NCI-H1694 (cell line): ENCODE data around the gene METTL15.
"Not testable (repeated sequence)": the region's sequence is repeated elsewhere in the genome, so short reads cannot be mapped to it uniquely, and the experiment has no call there.

Experiments used
- DNase-seq: peaks from one replicate; lab custom pipeline; 2025; lab: John Stamatoyannopoulos, UW

The METTL15 gene

GRCh38 chr11:28209906-28210305, 101.7 kb downstream of the METTL15 start:
- no peak for DNase-seq

- not testable (repeated sequence) for DNase-seq
These were observed 113.9 kb downstream of the METTL15 start for GRCh38 chr11:28222063-28222462.

GRCh38 chr11:28223577-28223976, 115.4 kb downstream of the METTL15 start:
- DNase-seq: no peak

GRCh38 chr11:28223994-28224393, 115.8 kb downstream of the METTL15 start:
- DNase-seq: no peak

DNA sequence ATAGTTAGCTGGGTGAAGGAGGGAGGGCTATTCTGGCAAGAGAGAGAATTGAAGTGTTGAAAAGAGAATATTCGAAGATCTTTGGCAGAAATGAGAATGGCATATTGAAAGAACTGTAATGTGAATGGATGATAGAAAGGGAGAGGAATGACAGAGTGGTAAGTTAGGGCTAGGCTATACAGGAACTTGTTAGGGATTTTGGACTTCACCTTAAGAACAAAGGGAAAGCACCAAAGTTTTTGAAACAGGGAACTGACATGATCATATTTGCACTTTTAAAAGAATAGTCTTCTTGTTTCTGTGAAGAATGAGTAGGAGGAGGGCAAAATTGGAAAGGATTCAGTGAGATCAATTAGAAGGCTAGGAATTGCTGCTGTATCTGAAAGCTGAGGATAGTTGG, 119.3 kb downstream of the METTL15 start:
- no peak for DNase-seq

GRCh38 chr11:28228196-28228895, 120.2 kb downstream of the METTL15 start:
- DNase-seq: no peak

DNA sequence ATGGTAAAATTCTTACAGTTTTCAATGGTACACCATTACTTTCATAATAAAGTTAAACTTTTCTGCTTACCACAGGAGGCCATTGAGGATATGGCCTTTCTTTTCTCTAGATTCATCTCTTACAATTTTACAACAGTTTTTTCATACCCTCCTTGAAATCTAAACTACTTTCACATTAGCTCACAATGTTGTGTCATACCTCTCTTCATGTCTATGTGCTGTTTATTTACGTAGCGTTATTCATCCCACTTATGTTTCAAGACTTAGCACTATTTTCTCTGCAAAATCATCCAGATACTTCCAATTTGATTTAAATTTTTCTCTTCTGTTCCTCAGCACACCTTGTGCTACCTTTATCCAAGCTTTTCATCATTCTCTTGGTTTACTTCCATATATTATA, 123.3 kb downstream of the METTL15 start:
- no peak for DNase-seq

DNA sequence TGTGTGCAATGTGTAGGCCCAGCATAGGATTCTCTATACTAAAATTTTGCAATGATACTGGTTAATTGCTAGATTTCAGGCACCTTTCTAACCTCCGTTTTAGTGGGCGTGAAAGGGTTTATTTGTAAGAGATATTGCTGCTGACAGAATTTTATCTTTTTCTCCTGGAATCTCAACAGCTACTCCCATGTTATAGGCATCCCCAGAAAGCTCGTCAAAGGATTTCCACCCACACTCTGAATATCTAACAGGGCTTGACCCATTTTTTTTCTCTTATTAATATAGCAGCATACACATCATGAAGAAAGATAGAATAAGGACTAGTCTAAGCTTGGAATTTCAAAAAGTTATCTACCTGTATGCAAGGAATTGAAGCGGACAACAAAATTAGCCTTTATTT, 124.5 kb downstream of the METTL15 start:
- DNase-seq: no peak

GRCh38 chr11:28241760-28242159, 133.6 kb downstream of the METTL15 start:
- no peak for DNase-seq

DNA sequence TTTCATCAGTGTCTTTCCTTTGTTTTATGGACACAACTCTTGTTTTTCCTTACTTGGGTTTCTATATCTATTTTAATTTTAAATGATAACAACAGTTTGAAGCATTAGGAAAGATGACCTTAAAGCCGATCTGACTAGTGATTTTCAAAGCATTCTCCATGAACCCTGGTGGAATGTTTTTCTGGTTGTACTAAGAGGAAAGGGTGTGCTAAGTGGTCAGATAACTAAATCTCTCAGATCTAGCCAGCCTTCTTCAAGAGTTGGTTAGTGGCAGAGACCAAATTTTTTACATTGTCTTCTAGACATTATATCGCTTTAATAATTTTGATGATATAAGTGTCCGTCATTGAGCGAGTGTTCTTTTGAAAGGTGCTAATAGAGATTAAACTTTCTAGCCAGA, 134.4 kb downstream of the METTL15 start:
- DNase-seq: no peak

GRCh38 chr11:28243061-28243460, 134.9 kb downstream of the METTL15 start:
- no peak for DNase-seq

- DNase-seq: no peak
These were observed 135.4 kb downstream of the METTL15 start for GRCh38 chr11:28243581-28243980.

- no peak for DNase-seq
These were observed 136.9 kb downstream of the METTL15 start for GRCh38 chr11:28245131-28245530.

DNA sequence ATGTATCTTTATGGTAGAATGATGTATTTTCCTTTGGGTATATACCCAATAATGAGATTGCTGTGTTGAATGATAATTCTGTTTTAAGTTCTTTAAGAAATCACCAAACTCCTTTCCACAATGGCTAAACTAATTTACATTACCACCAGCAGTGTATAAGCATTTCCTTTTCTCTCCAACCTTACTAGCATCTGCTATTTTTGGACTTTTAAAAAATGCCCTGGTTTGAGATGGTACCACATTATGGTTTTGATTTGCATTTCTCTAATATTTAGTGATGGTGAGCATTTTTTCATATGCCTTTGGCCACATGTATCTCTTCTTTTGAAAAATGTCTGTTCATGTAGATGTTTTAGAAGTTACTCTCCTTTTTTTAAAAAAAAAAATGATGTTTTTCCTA, 142.0 kb downstream of the METTL15 start:
- DNase-seq: no peak

GRCh38 chr11:28251257-28251656, 143.1 kb downstream of the METTL15 start:
- DNase-seq: no peak

GRCh38 chr11:28257761-28258160, 149.6 kb downstream of the METTL15 start:
- no peak for DNase-seq

DNA sequence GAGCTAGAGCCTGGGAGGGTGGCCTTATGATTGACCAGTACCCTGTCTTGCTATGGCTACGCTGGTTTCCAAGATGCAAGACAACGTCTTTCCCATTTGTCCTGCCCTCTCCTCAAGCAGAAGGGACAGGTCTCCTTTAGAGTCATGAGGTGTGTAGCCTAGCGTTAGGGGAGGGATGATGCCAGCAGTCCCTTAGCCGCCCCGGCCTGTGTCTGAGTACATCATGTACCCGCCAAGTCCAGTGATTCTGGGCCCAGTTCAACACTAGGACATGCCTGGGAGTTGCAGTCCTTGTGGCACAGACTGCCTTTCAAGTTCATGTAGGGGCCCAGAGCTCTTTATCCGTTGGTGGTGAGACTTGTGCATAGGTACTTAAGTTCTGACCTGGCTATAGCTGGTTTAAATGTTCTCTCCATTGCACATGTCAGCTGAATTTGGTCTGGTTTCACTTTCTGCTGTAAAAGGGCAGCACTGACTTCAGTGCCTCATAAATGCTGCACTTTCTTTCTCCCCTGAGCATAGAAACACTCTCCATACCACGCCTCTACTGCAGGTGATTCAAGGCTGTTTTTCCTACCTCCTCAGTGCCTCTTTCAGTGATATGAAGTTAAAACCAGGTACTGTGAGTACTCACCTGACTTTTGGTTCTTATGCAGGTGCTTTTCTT, 151.1 kb downstream of the METTL15 start:
- DNase-seq: no peak

GRCh38 chr11:28268925-28269324, 160.7 kb downstream of the METTL15 start:
- DNase-seq: no peak

- DNase-seq: no peak
These were observed 161.4 kb downstream of the METTL15 start for GRCh38 chr11:28269586-28269985.

GRCh38 chr11:28272247-28272646, 164.1 kb downstream of the METTL15 start:
- not testable (repeated sequence) for DNase-seq

DNA sequence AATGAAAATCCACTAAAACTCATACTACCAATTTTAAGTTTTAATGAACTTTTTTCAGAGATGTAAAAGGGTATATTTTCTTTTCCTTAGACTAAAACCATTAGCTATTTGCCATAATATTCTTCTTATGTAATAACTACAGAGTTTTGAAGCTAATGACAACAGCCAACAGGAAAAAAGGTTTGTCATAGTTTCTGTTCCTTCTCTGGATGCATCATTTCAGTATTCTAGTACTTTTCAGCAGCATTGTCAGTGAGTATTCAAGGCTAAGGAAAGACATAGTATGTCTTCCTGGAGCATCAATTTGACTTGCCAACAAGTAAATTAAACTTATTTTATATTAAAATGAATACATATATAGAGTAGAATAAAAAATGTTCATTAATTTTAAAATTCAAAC, 166.0 kb downstream of the METTL15 start:
- DNase-seq: no peak

GRCh38 chr11:28284196-28284595, 176.0 kb downstream of the METTL15 start:
- no peak for DNase-seq

DNA sequence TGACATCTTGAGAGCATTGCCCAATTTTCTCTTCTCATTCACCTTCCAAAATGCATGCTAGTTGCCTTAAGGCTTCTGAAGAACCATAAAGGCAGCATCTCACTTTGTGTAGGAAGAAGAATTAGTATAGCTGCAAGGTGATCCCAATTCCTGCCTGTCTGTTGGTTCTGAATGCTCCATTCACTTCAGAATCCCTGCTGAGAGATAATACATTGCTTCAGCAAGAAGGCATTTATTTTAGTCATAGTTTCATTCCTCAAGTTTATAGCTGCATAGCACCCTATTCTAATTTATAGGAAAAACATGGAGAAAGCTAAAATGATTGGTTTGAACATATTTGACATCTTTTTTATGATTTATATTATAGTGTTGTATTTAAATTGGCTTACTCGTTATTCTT, 181.3 kb downstream of the METTL15 start:
- DNase-seq: no peak

GRCh38 chr11:28290995-28291394, 182.8 kb downstream of the METTL15 start:
- DNase-seq: not testable (repeated sequence)
